Vagina (tissue), 2 donors: ENCODE results near the gene RNF144A.

ENCODE experiments used
- CTCF ChIP-seq, 3 experiments: fragments of 450-650 bp in 2 of 3; fragments of 200-600 bp in 1 of 3; sonication (generic) in 1 of 3; IDR thresholded peaks; one replicate each; pipeline ENCODE4 v1.5.1; 2017 to 2019; ENCODE audit warnings: antibody characterized with exemption in 3 of 3, mild to moderate bottlenecking in 2 of 3, moderate library complexity in 2 of 3
- POLR2A ChIP-seq, 2 donors: fragments of 450-650 bp; IDR thresholded peaks; one replicate each; pipeline ENCODE4 v1.6.1; 2017; ENCODE audit warnings: antibody characterized with exemption in 2 of 2, mild to moderate bottlenecking in 2 of 2, moderate library complexity in 2 of 2
- POLR2AphosphoS5 ChIP-seq, 2 donors: sonication (generic); formaldehyde crosslinking; IDR thresholded peaks; one replicate each; pipeline ENCODE4 v1.9.0; 2017; ENCODE audit warnings: antibody characterized with exemption in 2 of 2, mild to moderate bottlenecking in 2 of 2, low read depth in 1 of 2; ENCODE audit not compliant: insufficient read depth in 1 of 2

GRCh38 chr2:6942848-6943247 is 25.6 kb downstream of the RNF144A start:
- TF ChIP-seq CTCF (IDR thresholded peaks at IDR 0.05) (no peak), POLR2AphosphoS5 (IDR thresholded peaks at IDR 0.05; ENCODE audit: insufficient read depth in 1 of 2, low read depth in 1 of 2) (no peak), POLR2A (IDR thresholded peaks at IDR 0.05) (no peak)
